OCI-LY3 (cell line): ENCODE measurements around the gene CRYL1.

Source experiments
- EZH2phosphoT487 ChIP-seq: fragments of 200-600 bp; shearing (Covaris generic); IDR thresholded peaks from 2 replicates; pipeline ENCODE4 v1.6.1; 2018; ENCODE audit warnings: antibody characterized with exemption, mixed run types, low read depth
- TF ChIP-seq, protein P1 (sequence below): fragments of 200-600, 300-600 bp; sonication (generic); IDR thresholded peaks from 2 replicates; pipeline ENCODE4 v1.5.1; 2014; ENCODE audit warnings: antibody characterized with exemption, low read length, low read depth

DNA sequence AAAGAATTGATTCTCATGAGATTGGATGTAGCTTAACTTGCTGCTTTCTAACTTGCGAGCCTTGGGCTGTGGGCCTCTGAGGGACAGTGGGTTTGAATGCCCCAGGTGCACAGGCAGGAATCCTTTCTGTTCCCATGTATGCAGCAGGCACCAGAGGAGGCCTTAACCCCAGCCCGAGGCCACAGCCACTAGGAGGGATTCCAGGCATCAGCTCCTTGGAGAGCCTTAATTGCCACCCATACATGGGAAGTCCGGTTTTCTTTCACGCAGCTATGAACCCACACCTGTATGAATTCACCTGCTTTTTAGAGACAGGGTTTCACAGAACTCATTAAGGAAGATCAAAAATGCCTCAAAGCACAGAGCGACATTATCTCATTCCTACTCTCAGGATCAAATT is 117.9 kb downstream of the CRYL1 start:
- TF ChIP-seq, protein P1, sequence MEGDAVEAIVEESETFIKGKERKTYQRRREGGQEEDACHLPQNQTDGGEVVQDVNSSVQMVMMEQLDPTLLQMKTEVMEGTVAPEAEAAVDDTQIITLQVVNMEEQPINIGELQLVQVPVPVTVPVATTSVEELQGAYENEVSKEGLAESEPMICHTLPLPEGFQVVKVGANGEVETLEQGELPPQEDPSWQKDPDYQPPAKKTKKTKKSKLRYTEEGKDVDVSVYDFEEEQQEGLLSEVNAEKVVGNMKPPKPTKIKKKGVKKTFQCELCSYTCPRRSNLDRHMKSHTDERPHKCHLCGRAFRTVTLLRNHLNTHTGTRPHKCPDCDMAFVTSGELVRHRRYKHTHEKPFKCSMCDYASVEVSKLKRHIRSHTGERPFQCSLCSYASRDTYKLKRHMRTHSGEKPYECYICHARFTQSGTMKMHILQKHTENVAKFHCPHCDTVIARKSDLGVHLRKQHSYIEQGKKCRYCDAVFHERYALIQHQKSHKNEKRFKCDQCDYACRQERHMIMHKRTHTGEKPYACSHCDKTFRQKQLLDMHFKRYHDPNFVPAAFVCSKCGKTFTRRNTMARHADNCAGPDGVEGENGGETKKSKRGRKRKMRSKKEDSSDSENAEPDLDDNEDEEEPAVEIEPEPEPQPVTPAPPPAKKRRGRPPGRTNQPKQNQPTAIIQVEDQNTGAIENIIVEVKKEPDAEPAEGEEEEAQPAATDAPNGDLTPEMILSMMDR: no peak
- TF ChIP-seq EZH2phosphoT487: no peak
